Activated T-helper 2 cell treated with anti-CD3 and anti-CD28 coated beads, Interferon-gamma antibody, Interleukin-2, Interleukin-4, amounts not matched to agents 10 μg/mL and 5 μg/mL and 100 μg/mL, durations not matched to agents 14 hours and 24 hours and 36 hours (primary cell): ENCODE data around the gene PDGFB. TPM values are rescaled to one million over a fixed set of nuclear protein-coding genes. Genes with fewer than 3 reads are reported as not detected.

ENCODE experiments used
- DNase-seq: peaks from one replicate; pipeline ENCODE4 v3.0.0; 2021; ENCODE audit warnings: low spot score
- H3K27ac Mint-ChIP-seq: one replicate; pipeline ENCODE4 v1.8.0; 2021; ENCODE audit warnings: mixed read lengths
- H3K27me3 Mint-ChIP-seq: one replicate; pipeline ENCODE4 v1.8.0; 2021; ENCODE audit warnings: low read depth, mixed read lengths
- H3K36me3 Mint-ChIP-seq: one replicate; pipeline ENCODE4 v1.8.0; 2021; ENCODE audit warnings: low read depth, mixed read lengths
- H3K4me1 Mint-ChIP-seq: one replicate; pipeline ENCODE4 v1.8.0; 2021; ENCODE audit warnings: low read depth, mixed read lengths
- H3K4me3 Mint-ChIP-seq: one replicate; pipeline ENCODE4 v1.8.0; 2021; ENCODE audit warnings: low read depth, mild to moderate bottlenecking, moderate library complexity, mixed read lengths
- H3K9me3 Mint-ChIP-seq: one replicate; pipeline ENCODE4 v1.8.0; 2021; ENCODE audit warnings: mixed read lengths
- intact Hi-C: fragments of 100-400 bp; cut with micrococcal nuclease; formaldehyde crosslinking; loops from one replicate; pipeline ENCODE4 v1.15.1; 2023
- total RNA-seq: library from RNA; stranded (reverse); gene quantifications from 2 replicates; pipeline ENCODE4 v1.2.3, GENCODE V29; 2022

Gene PDGFB
- total RNA-seq, 1 donor from 2014 or later = 4.2 TPM

- Mint-ChIP-seq H3K4me1 (peaks cover 7% of the 10 kb centered on the region), H3K4me3 (no peak overlapping the region), H3K27me3 (peaks cover 52% of the 10 kb centered on the region), H3K36me3 (no peaks in the 10 kb centered on the region), H3K27ac (no peak overlapping the region), H3K9me3 (no peaks in the 10 kb centered on the region)
- DNase-seq = no peak
- intact Hi-C loops = no loop called here
These were observed 2.6 kb upstream of the PDGFB start for GRCh38 chr22:39247361-39247760.

DNA sequence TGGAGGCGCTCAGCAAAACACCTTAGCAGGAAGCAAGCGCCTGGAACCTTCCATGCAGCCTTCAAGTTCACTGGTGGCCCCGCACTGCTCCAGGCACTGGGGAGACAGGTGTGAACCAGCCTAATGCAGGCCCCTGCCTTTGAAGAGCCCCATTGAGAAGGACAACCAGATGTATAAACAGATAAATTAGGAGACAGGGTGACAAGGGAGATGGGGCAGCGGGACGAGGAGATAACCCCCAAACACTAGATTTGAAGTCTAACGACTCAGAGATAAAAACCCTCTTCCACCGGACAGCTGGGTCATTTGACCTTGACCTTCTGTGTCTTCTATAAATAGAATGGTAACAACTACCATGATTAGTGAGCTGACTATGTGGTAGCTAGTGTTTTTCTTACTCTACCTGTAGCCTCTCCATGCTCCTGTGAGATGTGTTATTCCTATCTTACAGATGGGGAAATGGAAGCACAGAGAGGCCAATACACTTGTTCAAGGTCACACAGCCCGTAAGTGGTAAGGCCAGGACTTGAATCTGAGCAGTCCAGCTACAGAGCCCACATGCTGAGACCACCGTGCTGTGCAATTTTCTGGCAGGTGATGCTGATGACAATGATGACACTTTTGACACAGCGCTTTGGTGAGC, 2.0 kb upstream of the PDGFB start:
- no peaks in the 10 kb centered on the region for H3K9me3 Mint-ChIP-seq
- DNase-seq = no peak
- H3K27ac Mint-ChIP-seq = no peak overlapping the region
- H3K27me3 Mint-ChIP-seq = peaks cover 50% of the 10 kb centered on the region
- intact Hi-C loops = no loop called here
- no peaks in the 10 kb centered on the region for H3K36me3 Mint-ChIP-seq
- H3K4me3 Mint-ChIP-seq = no peak overlapping the region
- peaks cover 6% of the 10 kb centered on the region for H3K4me1 Mint-ChIP-seq

DNA sequence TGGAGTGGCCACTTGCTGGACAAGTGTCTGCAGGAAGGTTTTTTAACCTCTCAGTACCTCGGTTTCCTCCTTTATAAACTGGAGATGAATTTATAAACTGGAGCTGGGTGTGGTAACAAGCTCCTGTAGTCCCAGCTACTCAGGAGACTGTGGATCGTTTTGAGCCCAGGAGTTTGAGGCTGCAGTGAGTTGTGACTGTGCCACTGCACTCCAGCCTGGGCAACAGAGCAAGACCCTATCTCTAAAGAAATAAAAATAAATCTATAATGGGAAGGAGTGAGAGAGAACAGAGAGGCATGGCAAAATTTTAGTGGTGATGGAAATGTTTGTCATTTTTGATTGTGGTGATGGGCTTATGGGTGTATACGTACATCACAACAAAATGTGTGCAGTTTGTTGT, 1.4 kb upstream of the PDGFB start:
- Mint-ChIP-seq H3K27ac (no peak overlapping the region), H3K36me3 (peaks cover 6% of the 10 kb centered on the region), H3K4me3 (no peak overlapping the region), H3K4me1 (peaks cover 11% of the 10 kb centered on the region), H3K27me3 (peaks cover 53% of the 10 kb centered on the region), H3K9me3 (no peaks in the 10 kb centered on the region)
- no peak for DNase-seq
- intact Hi-C loops = no loop called here

GRCh38 chr22:39245130-39246039, 603 bp upstream of the PDGFB start:
- H3K4me1 Mint-ChIP-seq = peaks cover 19% of the 10 kb centered on the region
- peaks cover 6% of the 10 kb centered on the region for H3K36me3 Mint-ChIP-seq
- DNase-seq = no peak
- H3K27ac Mint-ChIP-seq = peak overlapping the region; percentile 3
- peak overlapping the region; percentile 56 for H3K4me3 Mint-ChIP-seq
- intact Hi-C loops = loop anchor here (1.0 kb wide), 1 partner anchor 8 kb away; no protein-coding TSS in a partner anchor
- H3K9me3 Mint-ChIP-seq = no peaks in the 10 kb centered on the region
- H3K27me3 Mint-ChIP-seq = peaks cover 58% of the 10 kb centered on the region

- intact Hi-C loops = no loop called here
- Mint-ChIP-seq H3K4me1 (peaks cover 25% of the 10 kb centered on the region), H3K4me3 (peak overlapping the region; percentile 68), H3K27me3 (peaks cover 66% of the 10 kb centered on the region), H3K27ac (no peak overlapping the region), H3K36me3 (peaks cover 6% of the 10 kb centered on the region), H3K9me3 (no peaks in the 10 kb centered on the region)
- no peak for DNase-seq
These were observed 666 bp downstream of the PDGFB start for GRCh38 chr22:39244136-39244495.

- peak overlapping the region; percentile 74 for H3K4me3 Mint-ChIP-seq
- peaks cover 69% of the 10 kb centered on the region for H3K27me3 Mint-ChIP-seq
- no peak for DNase-seq
These were observed 1.2 kb downstream of the PDGFB start for GRCh38 chr22:39243439-39244135.

DNA sequence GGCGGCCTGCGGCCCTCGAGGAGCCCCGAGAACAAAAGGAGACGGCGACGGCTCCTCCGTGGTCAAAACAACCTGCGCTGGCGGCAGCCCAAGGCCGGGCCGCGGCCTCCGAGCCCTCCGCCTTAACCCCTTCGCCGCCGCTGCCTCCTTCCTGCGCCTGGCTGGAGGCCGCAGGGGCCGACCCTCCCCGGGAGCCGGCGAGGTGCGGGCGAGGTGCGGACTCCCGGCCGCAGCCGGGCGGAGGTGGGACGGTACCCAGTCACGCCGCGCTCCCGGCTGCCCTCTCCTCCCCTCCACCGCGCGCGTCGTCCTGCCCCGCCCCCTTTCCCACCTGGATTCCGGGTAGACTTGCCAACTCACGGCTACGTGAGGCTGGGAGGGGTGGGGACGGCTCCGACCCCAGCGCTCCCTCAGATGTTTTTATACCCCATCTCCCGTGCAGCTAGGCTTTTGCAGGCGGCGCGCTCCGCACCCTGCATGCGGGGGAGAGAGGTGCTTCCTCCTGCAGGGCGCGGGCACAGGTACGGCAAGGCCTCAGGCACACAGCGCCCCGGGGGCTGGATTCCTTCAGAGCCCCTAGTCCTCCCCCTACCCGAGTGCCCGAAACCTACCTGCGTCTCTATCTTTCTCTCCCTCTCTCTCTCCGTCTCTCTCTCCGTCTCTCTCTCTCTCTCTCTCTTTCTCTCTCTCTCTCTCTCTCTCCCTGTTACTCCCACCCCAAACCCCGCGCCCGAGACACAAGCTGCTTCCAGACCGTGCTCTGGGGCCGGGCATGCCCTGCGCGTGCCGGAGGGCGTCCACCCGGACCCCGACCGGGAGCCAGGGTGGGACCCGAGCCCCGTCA, 2.0 kb downstream of the PDGFB start:
- peak overlapping the region; percentile 69 for H3K4me3 Mint-ChIP-seq
- peak overlapping the region; percentile 17 for H3K27ac Mint-ChIP-seq
- H3K4me1 Mint-ChIP-seq = peaks cover 25% of the 10 kb centered on the region
- peaks cover 67% of the 10 kb centered on the region for H3K27me3 Mint-ChIP-seq
- H3K36me3 Mint-ChIP-seq = peaks cover 6% of the 10 kb centered on the region
- no peak for DNase-seq
- intact Hi-C loops = no loop called here
- H3K9me3 Mint-ChIP-seq = no peaks in the 10 kb centered on the region

More at GRCh38 chr22:39243439-39244135, 1.2 kb downstream of the PDGFB start:
- Mint-ChIP-seq H3K27ac (no peak overlapping the region), H3K36me3 (peaks cover 6% of the 10 kb centered on the region), H3K9me3 (no peaks in the 10 kb centered on the region), H3K4me1 (peaks cover 25% of the 10 kb centered on the region)
- intact Hi-C loops = no loop called here

GRCh38 chr22:39241794-39242594, 2.8 kb downstream of the PDGFB start:
- peaks cover 6% of the 10 kb centered on the region for H3K36me3 Mint-ChIP-seq
- H3K9me3 Mint-ChIP-seq = no peaks in the 10 kb centered on the region
- peak overlapping the region; percentile 75 for H3K4me3 Mint-ChIP-seq
- H3K27ac Mint-ChIP-seq = peak overlapping the region; percentile 58
- H3K27me3 Mint-ChIP-seq = peaks cover 66% of the 10 kb centered on the region
- intact Hi-C loops = no loop called here
- no peak for DNase-seq
- peaks cover 32% of the 10 kb centered on the region for H3K4me1 Mint-ChIP-seq

- H3K27ac Mint-ChIP-seq = peak overlapping the region; percentile 58
- no peaks in the 10 kb centered on the region for H3K9me3 Mint-ChIP-seq
- peaks cover 65% of the 10 kb centered on the region for H3K27me3 Mint-ChIP-seq
- H3K4me1 Mint-ChIP-seq = peaks cover 41% of the 10 kb centered on the region
- DNase-seq = no peak
- intact Hi-C loops = no loop called here
- H3K36me3 Mint-ChIP-seq = peaks cover 6% of the 10 kb centered on the region
- H3K4me3 Mint-ChIP-seq = peak overlapping the region; percentile 75
These were observed 3.7 kb downstream of the PDGFB start for GRCh38 chr22:39240831-39241793.

DNA sequence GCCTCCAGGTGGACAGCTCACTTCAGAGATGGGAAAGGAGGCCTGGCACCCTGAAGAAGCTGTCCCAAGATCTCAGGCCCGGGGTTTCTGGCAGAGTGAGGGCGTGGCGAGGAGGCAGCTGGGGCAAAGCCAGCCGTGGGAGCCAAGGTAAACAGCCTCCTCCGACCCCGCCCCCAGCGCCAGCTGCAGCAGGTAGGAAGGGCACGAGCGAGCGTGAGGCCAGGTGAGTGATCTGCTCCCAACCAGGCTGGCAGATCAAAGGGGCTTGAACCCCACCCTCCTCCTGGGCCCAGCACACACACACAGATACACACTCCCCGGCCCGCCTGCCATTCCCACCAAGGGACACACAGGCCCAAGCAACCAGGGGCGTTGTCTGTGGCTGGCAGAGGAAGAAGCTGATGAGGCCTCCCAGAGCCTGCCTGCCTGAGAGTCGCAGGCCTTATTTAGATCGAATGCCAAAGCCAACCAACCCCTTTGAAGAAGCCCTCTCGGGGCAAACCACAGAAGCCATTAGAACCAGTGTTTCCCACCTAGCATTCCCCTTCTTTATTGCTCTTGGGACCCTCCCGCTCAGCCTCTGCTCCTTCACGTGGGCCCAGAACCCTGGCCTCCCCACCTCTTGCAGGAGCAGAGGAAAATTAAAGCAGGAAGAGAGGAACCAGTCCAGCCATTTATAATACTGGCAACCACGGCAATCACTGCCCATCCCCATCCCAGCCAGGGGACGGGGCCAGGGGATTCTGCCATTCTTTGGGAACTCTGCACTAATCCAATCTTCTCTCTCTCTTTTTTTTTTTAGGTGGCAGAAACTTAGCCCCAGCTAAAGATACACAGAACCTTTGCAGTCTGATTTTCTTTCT, 5.0 kb downstream of the PDGFB start:
- no peak overlapping the region for H3K4me3 Mint-ChIP-seq
- H3K36me3 Mint-ChIP-seq = peaks cover 6% of the 10 kb centered on the region
- DNase-seq = no peak
- H3K27ac Mint-ChIP-seq = no peak overlapping the region
- peaks cover 44% of the 10 kb centered on the region for H3K4me1 Mint-ChIP-seq
- H3K27me3 Mint-ChIP-seq = peaks cover 62% of the 10 kb centered on the region
- intact Hi-C loops = loop anchor here (5.0 to 10.0 kb wide), 2 partner anchors 78 to 295 kb away; partner anchors contain the start of gene RPL3
- H3K9me3 Mint-ChIP-seq = no peaks in the 10 kb centered on the region
